Activated CD8-positive, alpha-beta memory T cell treated with anti-CD3 and anti-CD28 coated beads, Interleukin-2, amount 50 U/mL, for 1 hour (primary cell): ENCODE data around the gene GNA14.
"Not testable (repeated sequence)": the region's sequence is repeated elsewhere in the genome, so short reads cannot be mapped to it uniquely, and the experiment has no call there.

Source experiments
- DNase-seq: peaks from one replicate; pipeline ENCODE4 v3.0.0-alpha.2; 2020; ENCODE audit errors: extremely low read depth

GNA14 gene

GRCh38 chr9:77534376-77535057 lies 113.6 kb downstream of the GNA14 start:
- no peak for DNase-seq

- DNase-seq: no peak
Measured at GRCh38 chr9:77533671-77534070, 114.5 kb downstream of the GNA14 start.

GRCh38 chr9:77532607-77533006 lies 115.5 kb downstream of the GNA14 start:
- DNase-seq: no peak

- no peak for DNase-seq
Measured at GRCh38 chr9:77531400-77531799, 116.7 kb downstream of the GNA14 start.

- no peak for DNase-seq
Measured at GRCh38 chr9:77523891-77524290, 124.2 kb downstream of the GNA14 start.

GRCh38 chr9:77521091-77521490 lies 127.0 kb downstream of the GNA14 start:
- no peak for DNase-seq

- no peak for DNase-seq
Measured at GRCh38 chr9:77518688-77519087, 129.4 kb downstream of the GNA14 start.

- DNase-seq: no peak
Measured at GRCh38 chr9:77516781-77517180, 131.3 kb downstream of the GNA14 start.

- no peak for DNase-seq
Measured at GRCh38 chr9:77514886-77515711, 133.0 kb downstream of the GNA14 start.

- DNase-seq: no peak
Measured at GRCh38 chr9:77513457-77513856, 134.7 kb downstream of the GNA14 start.

GRCh38 chr9:77512876-77513275 lies 135.2 kb downstream of the GNA14 start:
- no peak for DNase-seq

- DNase-seq: no peak
Measured at GRCh38 chr9:77511525-77511924, 136.6 kb downstream of the GNA14 start.

GRCh38 chr9:77510666-77511065 lies 137.5 kb downstream of the GNA14 start:
- no peak for DNase-seq

- no peak for DNase-seq
Measured at GRCh38 chr9:77508396-77508795, 139.7 kb downstream of the GNA14 start.

- DNase-seq: no peak
Measured at GRCh38 chr9:77507212-77507961, 140.7 kb downstream of the GNA14 start.

- DNase-seq: no peak
Measured at GRCh38 chr9:77505232-77505631, 142.9 kb downstream of the GNA14 start.

GRCh38 chr9:77502568-77502967 lies 145.6 kb downstream of the GNA14 start:
- no peak for DNase-seq

- DNase-seq: no peak
Measured at GRCh38 chr9:77498891-77499290, 149.2 kb downstream of the GNA14 start.

GRCh38 chr9:77497322-77498198 lies 150.6 kb downstream of the GNA14 start:
- DNase-seq: no peak

- no peak for DNase-seq
Measured at GRCh38 chr9:77495834-77496671, 152.1 kb downstream of the GNA14 start.

GRCh38 chr9:77490279-77490678 lies 157.8 kb downstream of the GNA14 start:
- DNase-seq: not testable (repeated sequence)
